ENCODE measurements around the gene PSMB5. TPM values are rescaled to one million over a fixed set of nuclear protein-coding genes. Genes with fewer than 3 reads are reported as not detected.

PSMB5 gene
- total RNA-seq, 5 donors from 2014 or later (not counting 1 experiment from before 2014, with no cell fraction given), result 20.6 to 43.9 (median 38.0) TPM

DNA sequence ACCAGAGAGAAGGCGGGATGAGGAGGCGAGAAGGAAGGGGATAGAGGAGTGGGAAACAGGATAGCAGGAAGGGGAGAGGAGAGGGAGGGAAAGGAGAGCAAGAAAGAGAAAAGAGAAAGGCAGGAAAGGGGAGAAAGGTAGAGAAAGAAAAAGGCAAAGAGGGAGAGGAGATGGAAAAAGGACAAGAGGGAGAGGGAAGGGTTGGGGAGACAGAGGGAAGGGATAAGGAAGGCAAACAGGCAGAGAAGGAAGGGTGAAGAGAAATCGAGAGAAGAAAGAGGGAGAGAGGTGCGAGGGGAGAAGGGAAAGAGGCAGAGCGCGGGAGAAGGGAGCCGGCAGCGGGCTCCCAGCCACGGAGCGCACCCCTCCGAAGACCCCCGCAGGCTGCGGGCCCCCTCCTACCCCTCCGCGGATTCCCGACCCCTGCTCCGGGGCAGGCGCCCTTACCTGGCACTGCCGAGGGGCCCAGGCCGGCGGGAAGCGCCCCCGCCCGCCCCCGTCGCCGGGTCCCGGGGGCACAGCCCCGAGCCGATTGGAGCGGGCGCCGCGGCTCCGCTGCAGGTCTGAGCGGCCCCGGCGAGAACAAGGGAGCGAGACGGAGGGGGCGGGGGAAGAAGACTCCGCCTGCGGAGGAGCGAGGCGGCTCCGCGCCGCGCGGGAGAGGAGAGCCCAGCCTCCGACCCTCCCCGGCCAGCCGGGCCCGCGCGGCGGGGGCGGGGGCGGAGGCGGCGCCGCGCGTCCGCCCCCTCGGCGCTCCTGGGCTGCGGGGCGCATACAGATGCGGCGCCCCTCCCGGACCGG is 22.5 kb upstream of the PSMB5 start, which contains the start of gene CDH24:
Gene CDH24, minus strand, starts transcription at position 565 of the 801 bp plus-strand sequence. CDS start 1,787 bp downstream, outside the sequence.
- WGBS (ENCODE audit: insufficient coverage), result 2% methylated on average over 67 of the region's 73 CpGs
- Histone ChIP-seq H3K27ac (ENCODE audit: low read length) (peak within 1 kb of the TSS; percentile 29), H3K4me3 (ENCODE audit: control insufficient read depth in 1 of 2, extremely low read depth in 1 of 2, low read length in 1 of 2) (peak within 1 kb of the TSS; percentile 77 to 86), H3K9me3 (no peaks in the 10 kb centered on the region), H3K27me3 (replicated peaks in 1 of 2; ENCODE audit: control insufficient read depth in 2 of 2, extremely low read depth in 1 of 2, insufficient read depth in 2 of 2, low read length in 1 of 2) (peaks cover 0 to 6% of the 10 kb centered on the region in 2 experiments), H3K36me3 (ENCODE audit: control insufficient read depth in 2 of 2, extremely low read depth in 1 of 2, insufficient read depth in 1 of 2, low read length in 1 of 2) (peaks cover 15 to 31% of the 10 kb centered on the region in 2 donors), H3K4me1 (ENCODE audit: control insufficient read depth in 1 of 2, extremely low read depth in 1 of 2, insufficient read depth in 2 of 2, low read length in 2 of 2) (peaks cover 6 to 20% of the 10 kb centered on the region in 2 experiments)
- Mint-ChIP-seq H3K4me1 (peaks cover 14 to 21% (median 17%) of the 10 kb centered on the region in 3 donors), H3K27ac (peak within 1 kb of the TSS; percentile 71 to 81), H3K9me3 (no peaks in the 10 kb centered on the region), H3K36me3 (peaks cover 16% of the 10 kb centered on the region), H3K27me3 (no peaks in the 10 kb centered on the region), H3K4me3 (peak within 1 kb of the TSS; percentile 82 to 84 (median 84))
- ATAC-seq (replicated peaks in 1 of 4), result peak; percentile 70 to 82 (median 76)
- DNase-seq, result peak in 34 of 35 experiments; percentile 23 to 78 (median 53)
- CTCF ChIA-PET, result interaction anchor here (0.6 to 7.8 kb wide), 27 partner anchors 12 to 341 kb away, joined by 3 to 140 read pairs (median 5); partner anchors contain the start of gene PRMT5 (in 1 of the 2)
- POLR2A ChIA-PET, result interaction anchor here in 1 of 2 donors (1.2 kb wide), 1 partner anchor 71 kb away, joined by 4 read pairs; no protein-coding TSS in a partner anchor

DNA sequence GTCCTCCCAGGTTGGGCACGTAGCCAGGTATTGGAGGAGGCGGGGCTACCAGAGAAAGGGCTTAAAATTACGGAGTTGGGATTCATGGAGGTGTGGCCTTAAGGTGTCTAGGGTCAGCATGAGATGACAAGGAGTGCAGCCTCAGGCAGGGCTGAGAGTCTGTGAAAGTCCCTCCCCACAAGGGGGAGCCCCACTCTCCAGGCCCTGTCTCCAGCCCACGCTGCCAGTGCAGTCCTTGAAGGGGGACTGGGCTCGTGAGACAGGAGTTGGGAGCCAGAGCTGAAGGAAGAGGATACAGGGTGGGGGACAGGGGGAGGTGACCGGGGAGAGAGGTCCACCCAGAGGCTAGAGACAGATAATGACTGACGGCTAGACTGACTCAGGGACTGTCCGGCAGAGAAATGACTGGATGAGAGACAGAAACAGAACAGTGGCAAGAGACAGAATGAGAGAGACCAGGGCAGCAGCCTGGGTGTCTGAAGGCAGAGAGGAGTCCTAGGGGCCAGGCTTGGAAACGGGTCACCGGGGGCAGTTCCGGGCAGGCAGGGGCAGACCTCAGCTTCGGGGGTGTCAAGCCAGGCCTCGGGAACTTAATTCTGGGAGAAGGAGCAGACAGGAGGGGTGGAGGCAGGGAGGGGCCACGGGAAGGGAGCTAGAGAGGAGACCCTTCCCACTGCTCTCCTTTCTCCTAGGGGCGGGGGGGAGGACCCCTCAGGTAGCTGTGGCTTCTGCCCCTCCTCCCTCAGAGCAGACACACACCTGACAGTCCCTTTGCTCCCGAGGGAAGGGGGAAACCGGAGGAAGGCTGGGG is 21.6 kb upstream of the PSMB5 start:
- H3K36me3 ChIP-seq (ENCODE audit: control insufficient read depth in 2 of 2, extremely low read depth in 1 of 2, insufficient read depth in 1 of 2, low read length in 1 of 2), result peaks cover 15 to 25% of the 10 kb centered on the region in 2 donors
- peaks cover 0 to 6% of the 10 kb centered on the region in 2 experiments for H3K27me3 ChIP-seq (replicated peaks in 1 of 2; ENCODE audit: control insufficient read depth in 2 of 2, extremely low read depth in 1 of 2, insufficient read depth in 2 of 2, low read length in 1 of 2)
- peak overlapping the region; percentile 81 to 82 (median 82) for H3K4me3 Mint-ChIP-seq
- H3K27ac ChIP-seq (ENCODE audit: low read length), result peak overlapping the region; percentile 29
- no peaks in the 10 kb centered on the region for H3K9me3 Mint-ChIP-seq
- peaks cover 14 to 21% (median 17%) of the 10 kb centered on the region in 3 donors for H3K4me1 Mint-ChIP-seq
- peaks cover 6 to 20% of the 10 kb centered on the region in 2 experiments for H3K4me1 ChIP-seq (ENCODE audit: control insufficient read depth in 1 of 2, extremely low read depth in 1 of 2, insufficient read depth in 2 of 2, low read length in 2 of 2)
- peaks cover 14% of the 10 kb centered on the region for H3K36me3 Mint-ChIP-seq
- ATAC-seq (replicated peaks in 1 of 4) (peak; percentile 51 to 68 (median 58)), DNase-seq (peak; percentile 24 to 81 (median 59))
- no peaks in the 10 kb centered on the region for H3K27me3 Mint-ChIP-seq
- CTCF ChIA-PET, result interaction anchor here (0.6 to 7.8 kb wide), 13 partner anchors 12 to 127 kb away, joined by 3 to 140 read pairs (median 5); partner anchors contain the start of gene PRMT5 (in 1 of the 2)
- peak overlapping the region; percentile 12 to 86 for H3K4me3 ChIP-seq (ENCODE audit: control insufficient read depth in 1 of 2, extremely low read depth in 1 of 2, low read length in 1 of 2)
- peak overlapping the region; percentile 18 to 71 for H3K27ac Mint-ChIP-seq
- POLR2A ChIA-PET, result interaction anchor here in 1 of 2 donors (0.6 kb wide), 1 partner anchor 256 kb away, joined by 5 read pairs; no protein-coding TSS in a partner anchor
- no peaks in the 10 kb centered on the region for H3K9me3 ChIP-seq
- 18% methylated on average over 9 of the region's 17 CpGs for WGBS (ENCODE audit: insufficient coverage)

DNA sequence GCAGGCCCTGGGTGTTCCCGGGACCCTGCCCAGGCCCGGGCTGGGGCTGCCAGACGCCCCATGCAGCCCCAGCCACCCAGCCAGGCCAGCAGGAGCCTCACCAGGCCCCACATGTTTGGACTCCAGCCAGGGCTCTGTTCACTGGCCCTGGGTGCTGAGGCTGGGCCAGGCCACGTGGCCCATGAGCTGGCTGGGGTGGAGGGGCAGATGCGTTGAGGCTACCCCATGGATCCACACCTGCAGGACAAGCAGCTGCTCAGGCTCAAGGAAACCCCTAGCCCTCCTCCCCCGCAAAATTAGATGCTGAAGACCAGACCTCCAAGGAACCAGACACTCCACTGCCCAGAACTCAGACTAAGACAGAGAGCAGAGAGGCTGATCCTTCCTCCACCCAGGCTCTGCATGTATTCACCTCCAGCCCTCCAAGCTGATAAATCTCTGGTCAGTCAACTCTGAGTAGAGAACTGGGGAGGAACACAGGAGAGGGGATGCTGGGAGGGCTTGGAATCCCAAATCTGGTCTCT is 21.0 kb upstream of the PSMB5 start:
- CTCF ChIA-PET, result interaction anchor here (0.6 to 7.8 kb wide), 10 partner anchors 13 to 83 kb away, joined by 3 to 140 read pairs (median 4); no protein-coding TSS in a partner anchor
- Mint-ChIP-seq H3K4me1 (peaks cover 14 to 21% (median 17%) of the 10 kb centered on the region in 3 donors), H3K36me3 (peaks cover 9% of the 10 kb centered on the region), H3K27ac (no peak overlapping the region), H3K27me3 (no peaks in the 10 kb centered on the region), H3K9me3 (no peaks in the 10 kb centered on the region), H3K4me3 (peak overlapping the region; percentile 81 to 82 (median 82))
- no peaks in the 10 kb centered on the region for H3K9me3 ChIP-seq
- peaks cover 6 to 20% of the 10 kb centered on the region in 2 experiments for H3K4me1 ChIP-seq (ENCODE audit: control insufficient read depth in 1 of 2, extremely low read depth in 1 of 2, insufficient read depth in 2 of 2, low read length in 2 of 2)
- DNase-seq, result no peak
- POLR2A ChIA-PET, result interaction anchor here (0.5 to 0.6 kb wide), 2 partner anchors 86 to 257 kb away, joined by 5 to 7 read pairs; no protein-coding TSS in a partner anchor
- ATAC-seq (replicated peaks in 1 of 4), result peak in 1 of 4 experiments; percentile 1
- H3K4me3 ChIP-seq (ENCODE audit: control insufficient read depth in 1 of 2, extremely low read depth in 1 of 2, low read length in 1 of 2), result no peak overlapping the region
- WGBS (ENCODE audit: insufficient coverage), result 75% methylated on average over 5 of the region's 6 CpGs
- H3K27me3 ChIP-seq (replicated peaks in 1 of 2; ENCODE audit: control insufficient read depth in 2 of 2, extremely low read depth in 1 of 2, insufficient read depth in 2 of 2, low read length in 1 of 2), result peaks cover 0 to 6% of the 10 kb centered on the region in 2 experiments
- H3K27ac ChIP-seq (ENCODE audit: low read length), result no peak overlapping the region
- H3K36me3 ChIP-seq (ENCODE audit: control insufficient read depth in 2 of 2, extremely low read depth in 1 of 2, insufficient read depth in 1 of 2, low read length in 1 of 2), result peaks cover 12 to 18% of the 10 kb centered on the region in 2 donors

DNA sequence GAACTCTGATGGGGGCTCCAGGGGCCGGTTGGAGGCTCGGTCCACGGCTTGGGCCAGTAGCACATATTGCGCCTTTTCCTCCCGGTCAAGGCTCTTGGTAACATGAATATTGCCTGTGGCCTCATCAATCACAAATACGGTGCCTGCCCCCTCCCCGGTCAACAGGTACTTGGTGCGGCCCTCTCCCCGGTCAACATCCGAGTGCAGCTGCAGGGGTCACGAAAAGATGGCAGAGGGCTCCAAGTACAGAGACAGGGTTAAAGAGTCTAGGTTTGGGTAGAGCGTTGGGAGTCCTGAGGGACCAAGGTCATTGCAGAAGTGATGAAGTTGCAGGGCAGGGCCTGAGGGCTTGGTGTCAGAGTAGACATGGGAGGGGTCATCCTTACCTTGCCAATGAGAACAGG is 20.4 kb upstream of the PSMB5 start:
- no peak overlapping the region for H3K27ac ChIP-seq (ENCODE audit: low read length)
- H3K4me1 Mint-ChIP-seq, result peaks cover 14 to 21% (median 17%) of the 10 kb centered on the region in 3 donors
- no peak for ATAC-seq (replicated peaks in 1 of 4)
- H3K4me3 Mint-ChIP-seq, result no peak overlapping the region
- H3K4me3 ChIP-seq (ENCODE audit: control insufficient read depth in 1 of 2, extremely low read depth in 1 of 2, low read length in 1 of 2), result no peak overlapping the region
- H3K9me3 ChIP-seq, result no peaks in the 10 kb centered on the region
- CTCF ChIA-PET, result interaction anchor here (0.6 to 7.8 kb wide), 12 partner anchors 14 to 70 kb away, joined by 3 to 140 read pairs (median 4); no protein-coding TSS in a partner anchor
- no peaks in the 10 kb centered on the region for H3K9me3 Mint-ChIP-seq
- over 99% methylated on average over 12 of the region's 12 CpGs for WGBS (ENCODE audit: insufficient coverage)
- no peak for DNase-seq
- H3K36me3 ChIP-seq (ENCODE audit: control insufficient read depth in 2 of 2, extremely low read depth in 1 of 2, insufficient read depth in 1 of 2, low read length in 1 of 2), result peaks cover 12 to 13% of the 10 kb centered on the region in 2 donors
- H3K27me3 ChIP-seq (replicated peaks in 1 of 2; ENCODE audit: control insufficient read depth in 2 of 2, extremely low read depth in 1 of 2, insufficient read depth in 2 of 2, low read length in 1 of 2), result peaks cover 0 to 6% of the 10 kb centered on the region in 2 experiments
- POLR2A ChIA-PET, result interaction anchor here in 1 of 2 donors (0.5 to 0.6 kb wide), 2 partner anchors 44 to 85 kb away, joined by 7 read pairs; no protein-coding TSS in a partner anchor
- peaks cover 8% of the 10 kb centered on the region for H3K36me3 Mint-ChIP-seq
- no peak overlapping the region for H3K27ac Mint-ChIP-seq
- no peaks in the 10 kb centered on the region for H3K27me3 Mint-ChIP-seq
- H3K4me1 ChIP-seq (ENCODE audit: control insufficient read depth in 1 of 2, extremely low read depth in 1 of 2, insufficient read depth in 2 of 2, low read length in 2 of 2), result peaks cover 6 to 20% of the 10 kb centered on the region in 2 experiments

DNA sequence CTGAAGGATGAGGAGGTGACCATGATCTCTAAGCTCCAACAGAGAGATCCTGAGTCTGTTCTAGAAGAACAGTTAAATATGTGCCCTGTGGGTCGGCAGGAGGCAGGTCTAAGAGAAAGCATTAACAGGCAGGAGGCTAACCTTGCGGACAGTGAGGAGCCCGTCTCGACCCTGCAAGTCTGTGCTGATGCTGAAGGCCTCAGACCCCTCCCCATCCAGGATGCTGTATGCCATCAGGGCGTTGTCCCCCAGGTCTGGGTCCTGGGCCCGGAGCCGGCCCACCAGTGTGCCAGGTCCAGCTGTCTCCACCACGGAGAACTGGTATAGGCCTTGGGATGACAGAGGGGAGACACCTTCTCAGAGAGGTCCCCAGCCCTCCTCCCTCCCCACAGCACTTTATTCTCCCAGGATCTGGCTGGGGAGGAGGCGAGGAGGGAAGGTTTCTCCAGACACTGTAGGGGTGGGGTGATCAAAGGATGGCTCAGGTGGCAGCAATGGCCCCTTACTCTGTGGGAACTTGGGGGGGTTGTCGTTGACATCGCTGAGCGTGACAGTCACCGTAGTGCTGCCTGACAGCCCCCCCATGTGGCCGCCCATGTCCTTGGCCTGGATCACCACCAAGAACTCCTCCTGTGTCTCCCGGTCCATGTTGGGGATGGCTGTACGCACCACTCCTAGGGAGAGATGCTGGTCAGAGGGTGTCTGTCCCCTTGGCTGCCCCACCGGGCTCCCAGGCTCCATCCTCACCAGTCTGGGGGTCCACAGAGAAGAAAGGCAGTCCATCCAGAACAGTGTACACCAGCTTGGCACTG is 19.5 kb upstream of the PSMB5 start:
- POLR2A ChIA-PET, result interaction anchor here in 1 of 2 donors (0.6 kb wide), 1 partner anchor 43 kb away, joined by 7 read pairs; no protein-coding TSS in a partner anchor

More for the DNA sequence above, 19.5 kb upstream of the PSMB5 start:
- Mint-ChIP-seq H3K36me3 (peaks cover 3% of the 10 kb centered on the region), H3K4me3 (no peak overlapping the region), H3K4me1 (peaks cover 14 to 21% (median 17%) of the 10 kb centered on the region in 3 donors), H3K9me3 (no peaks in the 10 kb centered on the region), H3K27ac (no peak overlapping the region), H3K27me3 (no peaks in the 10 kb centered on the region)
- DNase-seq (peak in 12 of 35 experiments; percentile 19 to 50 (median 30)), ATAC-seq (replicated peaks in 1 of 4) (no peak)
- WGBS (ENCODE audit: insufficient coverage), result 65% methylated on average over 9 of the region's 17 CpGs
- Histone ChIP-seq H3K27ac (ENCODE audit: low read length) (no peak overlapping the region), H3K4me1 (ENCODE audit: control insufficient read depth in 1 of 2, extremely low read depth in 1 of 2, insufficient read depth in 2 of 2, low read length in 2 of 2) (peaks cover 6 to 20% of the 10 kb centered on the region in 2 experiments), H3K4me3 (ENCODE audit: control insufficient read depth in 1 of 2, extremely low read depth in 1 of 2, low read length in 1 of 2) (no peak overlapping the region), H3K9me3 (no peaks in the 10 kb centered on the region), H3K36me3 (ENCODE audit: control insufficient read depth in 2 of 2, extremely low read depth in 1 of 2, insufficient read depth in 1 of 2, low read length in 1 of 2) (peaks cover 5 to 8% of the 10 kb centered on the region in 2 donors), H3K27me3 (replicated peaks in 1 of 2; ENCODE audit: control insufficient read depth in 2 of 2, extremely low read depth in 1 of 2, insufficient read depth in 2 of 2, low read length in 1 of 2) (peaks cover 0 to 6% of the 10 kb centered on the region in 2 experiments)
- CTCF ChIA-PET, result interaction anchor here (0.6 to 3.4 kb wide), 9 partner anchors 20 to 69 kb away, joined by 3 to 26 read pairs (median 4); no protein-coding TSS in a partner anchor

All from T-cell (primary cell).